ENCODE measurements around the gene PRKCH. TPM values are rescaled to one million over a fixed set of nuclear protein-coding genes. Genes with fewer than 3 reads are reported as not detected.

The PRKCH gene
- total RNA-seq, 1 experiment from 2014 or later, result 12.4 TPM

GRCh38 chr14:61544448-61545330, 223.3 kb downstream of the PRKCH start:
- no peak for TF ChIP-seq CTCF (IDR thresholded peaks at IDR 0.05; ENCODE audit: unreplicated experiment)
- ChIA-PET POLR2A (interaction anchor here (1.4 to 4.8 kb wide), 4 partner anchors 7 to 25 kb away, joined by 7 to 42 read pairs (median 27); no protein-coding TSS in a partner anchor), CTCF (interaction anchor here (1.5 kb wide), 1 partner anchor 69 kb away, joined by 8 read pairs; no protein-coding TSS in a partner anchor)
- DNase-seq (ENCODE audit: unreplicated experiment), result no peak
- Mint-ChIP-seq H3K27ac (ENCODE audit: low read depth, unreplicated experiment) (no peak overlapping the region), H3K9me3 (ENCODE audit: unreplicated experiment) (no peaks in the 10 kb centered on the region), H3K36me3 (ENCODE audit: insufficient read depth, unreplicated experiment) (peaks cover 7% of the 10 kb centered on the region), H3K4me3 (ENCODE audit: unreplicated experiment) (no peak overlapping the region), H3K27me3 (ENCODE audit: insufficient read depth, unreplicated experiment) (no peaks in the 10 kb centered on the region), H3K4me1 (ENCODE audit: insufficient read depth, unreplicated experiment) (peaks cover 20% of the 10 kb centered on the region)
- intact Hi-C loops (cut with micrococcal nuclease), result no loop called here
- BruUV-seq (replicated peaks), result no TSS peak

GRCh38 chr14:61545726-61546455, 224.5 kb downstream of the PRKCH start:
- H3K36me3 Mint-ChIP-seq (ENCODE audit: insufficient read depth, unreplicated experiment), result peaks cover 7% of the 10 kb centered on the region
- H3K4me3 Mint-ChIP-seq (ENCODE audit: unreplicated experiment), result no peak overlapping the region
- BruUV-seq (replicated peaks), result no TSS peak
- ChIA-PET CTCF (interaction anchor here (0.6 to 1.5 kb wide), 4 partner anchors 8 to 152 kb away, joined by 3 to 8 read pairs (median 4); no protein-coding TSS in a partner anchor), POLR2A (interaction anchor here (0.7 to 4.8 kb wide), 12 partner anchors 9 to 223 kb away, joined by 3 to 42 read pairs (median 9); partner anchors contain the start of gene HIF1A)
- intact Hi-C loops (cut with micrococcal nuclease), result no loop called here
- H3K27ac Mint-ChIP-seq (ENCODE audit: low read depth, unreplicated experiment), result no peak overlapping the region
- no peaks in the 10 kb centered on the region for H3K27me3 Mint-ChIP-seq (ENCODE audit: insufficient read depth, unreplicated experiment)
- H3K4me1 Mint-ChIP-seq (ENCODE audit: insufficient read depth, unreplicated experiment), result peaks cover 20% of the 10 kb centered on the region
- H3K9me3 Mint-ChIP-seq (ENCODE audit: unreplicated experiment), result no peaks in the 10 kb centered on the region
- no peak for TF ChIP-seq CTCF (IDR thresholded peaks at IDR 0.05; ENCODE audit: unreplicated experiment)
- DNase-seq (ENCODE audit: unreplicated experiment), result no peak

- H3K27ac Mint-ChIP-seq (ENCODE audit: low read depth, unreplicated experiment), result peak overlapping the region; percentile 69
- intact Hi-C loops (cut with micrococcal nuclease), result no loop called here
- ChIA-PET CTCF (interaction anchor here (0.8 to 1.2 kb wide), 5 partner anchors 10 to 151 kb away, joined by 3 to 5 read pairs (median 3); no protein-coding TSS in a partner anchor), POLR2A (interaction anchor here (0.9 to 4.8 kb wide), 20 partner anchors 9 to 225 kb away, joined by 3 to 42 read pairs (median 9); partner anchors contain the start of gene HIF1A)
- no peak for TF ChIP-seq CTCF (IDR thresholded peaks at IDR 0.05; ENCODE audit: unreplicated experiment)
- H3K36me3 Mint-ChIP-seq (ENCODE audit: insufficient read depth, unreplicated experiment), result peaks cover 7% of the 10 kb centered on the region
- H3K4me3 Mint-ChIP-seq (ENCODE audit: unreplicated experiment), result no peak overlapping the region
- no peaks in the 10 kb centered on the region for H3K27me3 Mint-ChIP-seq (ENCODE audit: insufficient read depth, unreplicated experiment)
- H3K9me3 Mint-ChIP-seq (ENCODE audit: unreplicated experiment), result no peaks in the 10 kb centered on the region
- peak; percentile 86 for DNase-seq (ENCODE audit: unreplicated experiment)
- peaks cover 20% of the 10 kb centered on the region for H3K4me1 Mint-ChIP-seq (ENCODE audit: insufficient read depth, unreplicated experiment)
- no TSS peak for BruUV-seq (replicated peaks)
These were observed 226.0 kb downstream of the PRKCH start for GRCh38 chr14:61547186-61548069.

Measured in MCF 10A (cell line).